ENCODE measurements around the gene MEPE. TPM values are rescaled to one million over a fixed set of nuclear protein-coding genes. Genes with fewer than 3 reads are reported as not detected.

MEPE gene
- total RNA-seq, 2 donors from 2014 or later = not detected

DNA sequence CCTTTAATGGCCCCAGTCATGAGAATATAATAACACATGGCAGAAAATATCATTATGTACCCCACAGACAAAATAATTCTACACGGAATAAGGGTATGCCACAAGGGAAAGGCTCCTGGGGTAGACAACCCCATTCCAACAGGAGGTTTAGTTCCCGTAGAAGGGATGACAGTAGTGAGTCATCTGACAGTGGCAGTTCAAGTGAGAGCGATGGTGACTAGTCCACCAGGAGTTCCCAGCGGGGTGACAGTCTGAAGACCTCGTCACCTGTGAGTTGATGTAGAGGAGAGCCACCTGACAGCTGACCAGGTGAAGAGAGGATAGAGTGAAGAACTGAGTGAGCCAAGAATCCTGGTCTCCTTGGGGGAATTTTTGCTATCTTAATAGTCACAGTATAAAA is 13.5 kb downstream of the MEPE start:
- TF ChIP-seq, protein P1, sequence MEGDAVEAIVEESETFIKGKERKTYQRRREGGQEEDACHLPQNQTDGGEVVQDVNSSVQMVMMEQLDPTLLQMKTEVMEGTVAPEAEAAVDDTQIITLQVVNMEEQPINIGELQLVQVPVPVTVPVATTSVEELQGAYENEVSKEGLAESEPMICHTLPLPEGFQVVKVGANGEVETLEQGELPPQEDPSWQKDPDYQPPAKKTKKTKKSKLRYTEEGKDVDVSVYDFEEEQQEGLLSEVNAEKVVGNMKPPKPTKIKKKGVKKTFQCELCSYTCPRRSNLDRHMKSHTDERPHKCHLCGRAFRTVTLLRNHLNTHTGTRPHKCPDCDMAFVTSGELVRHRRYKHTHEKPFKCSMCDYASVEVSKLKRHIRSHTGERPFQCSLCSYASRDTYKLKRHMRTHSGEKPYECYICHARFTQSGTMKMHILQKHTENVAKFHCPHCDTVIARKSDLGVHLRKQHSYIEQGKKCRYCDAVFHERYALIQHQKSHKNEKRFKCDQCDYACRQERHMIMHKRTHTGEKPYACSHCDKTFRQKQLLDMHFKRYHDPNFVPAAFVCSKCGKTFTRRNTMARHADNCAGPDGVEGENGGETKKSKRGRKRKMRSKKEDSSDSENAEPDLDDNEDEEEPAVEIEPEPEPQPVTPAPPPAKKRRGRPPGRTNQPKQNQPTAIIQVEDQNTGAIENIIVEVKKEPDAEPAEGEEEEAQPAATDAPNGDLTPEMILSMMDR (IDR thresholded peaks at IDR 0.05) = no peak
- H3K36me3 ChIP-seq = no peaks in the 10 kb centered on the region
- H3K9me3 ChIP-seq = no peaks in the 10 kb centered on the region
- no peak overlapping the region for H3K27ac ChIP-seq
- no peak overlapping the region for H3K4me3 ChIP-seq
- no peaks in the 10 kb centered on the region for H3K27me3 ChIP-seq (replicated peaks; ENCODE audit: insufficient read depth)
- H3K4me1 ChIP-seq (ENCODE audit: control insufficient read depth in 1 of 2, low read depth in 2 of 2) = peaks cover 3 to 11% of the 10 kb centered on the region in 2 donors
- ATAC-seq (ENCODE audit: insufficient number of reproducible peaks, low FRiP score, low read depth) = no peak
- DNase-seq (ENCODE audit: low spot score) = no peak

DNA sequence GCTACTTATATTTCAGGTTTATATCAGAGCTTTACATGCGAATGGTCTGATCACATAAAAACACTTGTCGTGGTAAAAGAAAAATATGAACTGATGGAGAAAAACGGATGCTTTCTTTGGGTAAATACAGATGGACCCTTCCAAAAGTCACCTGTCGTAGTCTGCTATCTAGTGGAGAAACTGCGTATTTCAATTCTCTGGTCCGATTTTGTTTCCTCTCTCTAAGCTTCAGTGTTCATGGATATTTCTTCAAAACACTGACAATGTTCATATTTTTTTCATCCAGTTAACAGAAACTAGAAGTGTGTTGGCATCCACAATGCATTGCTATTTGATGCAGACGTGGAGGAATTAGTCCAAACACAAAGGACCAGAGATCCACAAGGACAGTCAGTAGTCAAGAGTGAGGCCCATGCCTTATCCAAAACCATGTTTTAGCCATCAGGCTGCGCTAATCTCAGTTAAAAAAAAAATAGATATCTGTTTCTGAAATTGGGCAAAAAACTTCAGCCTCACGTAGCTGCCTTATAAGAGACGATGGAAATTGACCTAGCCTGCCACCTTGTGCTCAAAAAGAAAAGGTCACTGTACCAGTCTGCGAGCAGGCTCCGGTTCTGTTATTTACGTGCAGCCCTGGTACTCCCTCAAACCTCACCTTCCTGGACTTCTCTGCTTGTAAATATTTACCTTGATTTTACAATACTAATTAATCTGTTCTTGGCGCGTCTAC is 16.0 kb downstream of the MEPE start:
- peak; percentile 49 for ATAC-seq (ENCODE audit: insufficient number of reproducible peaks, low FRiP score, low read depth)
- H3K4me1 ChIP-seq (ENCODE audit: control insufficient read depth in 1 of 2, low read depth in 2 of 2) = peaks cover 0 to 8% of the 10 kb centered on the region in 2 donors
- peak overlapping the region; percentile 65 for H3K4me3 ChIP-seq
- DNase-seq (ENCODE audit: low spot score) = no peak
- TF ChIP-seq, protein P1 (IDR thresholded peaks at IDR 0.05) = peak; percentile 63
- no peaks in the 10 kb centered on the region for H3K27me3 ChIP-seq (replicated peaks; ENCODE audit: insufficient read depth)
- H3K9me3 ChIP-seq = no peaks in the 10 kb centered on the region
- peak overlapping the region in 1 of 2 donors; percentile 4 for H3K27ac ChIP-seq
- no peaks in the 10 kb centered on the region for H3K36me3 ChIP-seq

DNA sequence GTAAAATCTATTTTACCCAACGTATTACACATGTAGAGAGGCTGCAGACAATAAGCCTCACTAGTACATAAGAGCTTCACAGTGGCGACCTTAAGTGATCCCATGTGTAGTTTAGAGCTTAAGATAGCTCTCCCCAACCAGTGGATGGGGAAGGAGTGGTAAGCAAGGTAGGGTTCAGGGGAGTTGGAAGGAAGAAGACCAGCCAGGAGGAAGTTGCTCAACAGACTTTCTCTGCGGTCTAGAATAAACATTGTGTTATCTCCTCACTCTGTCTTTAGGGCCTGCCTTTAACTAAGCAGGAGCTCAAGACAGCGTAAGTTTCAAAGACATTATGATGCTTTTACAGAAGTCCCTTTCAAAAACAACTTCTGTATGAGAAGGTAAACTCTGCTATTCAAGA is 16.8 kb downstream of the MEPE start:
- TF ChIP-seq, protein P1 (IDR thresholded peaks at IDR 0.05) = no peak
- Histone ChIP-seq H3K4me1 (ENCODE audit: control insufficient read depth in 1 of 2, low read depth in 2 of 2) (no peaks in the 10 kb centered on the region), H3K4me3 (no peak overlapping the region), H3K27ac (no peak overlapping the region), H3K36me3 (no peaks in the 10 kb centered on the region), H3K27me3 (replicated peaks; ENCODE audit: insufficient read depth) (no peaks in the 10 kb centered on the region), H3K9me3 (no peaks in the 10 kb centered on the region)
- ATAC-seq (ENCODE audit: insufficient number of reproducible peaks, low FRiP score, low read depth) = no peak
- no peak for DNase-seq (ENCODE audit: low spot score)

DNA sequence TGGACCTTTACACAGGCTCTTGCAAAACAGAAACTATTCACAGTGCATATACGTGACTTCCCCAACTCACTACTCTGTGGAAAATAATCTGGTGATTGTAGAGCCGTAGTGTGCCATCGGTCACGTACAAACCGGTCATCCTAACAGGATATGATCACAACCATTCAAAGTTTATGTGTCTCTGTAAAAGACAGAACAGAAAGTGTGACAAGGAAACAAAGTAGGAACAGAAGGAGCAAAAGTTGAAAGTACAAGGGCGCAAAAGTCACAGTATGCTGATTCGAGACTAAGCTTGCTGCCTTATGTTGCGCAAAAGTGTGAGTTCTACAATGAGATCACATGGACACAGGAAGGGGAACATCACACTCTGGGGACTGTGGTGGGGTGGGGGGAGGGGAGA is 18.6 kb downstream of the MEPE start:
- no peak for ATAC-seq (ENCODE audit: insufficient number of reproducible peaks, low FRiP score, low read depth)

DNA sequence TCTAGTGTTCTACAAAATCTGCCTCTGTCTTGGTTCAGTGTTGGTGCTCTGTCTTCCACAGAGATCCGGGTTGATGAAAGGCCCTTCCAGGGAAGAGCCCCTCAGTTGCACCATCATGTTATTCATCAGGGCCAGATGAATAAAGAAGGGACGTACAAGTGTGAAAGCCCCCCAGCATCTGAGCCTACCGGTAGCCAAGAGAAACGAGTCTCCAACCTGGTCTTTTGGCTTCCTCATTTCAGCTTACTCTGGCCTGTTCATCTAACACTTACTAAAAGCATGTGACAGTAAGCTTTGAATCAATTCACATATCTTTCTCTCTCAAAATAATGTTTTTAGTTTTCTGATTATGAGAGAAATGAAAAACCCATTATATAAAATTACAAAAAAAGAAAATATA is 19.2 kb downstream of the MEPE start:
- TF ChIP-seq, protein P1 (IDR thresholded peaks at IDR 0.05) = no peak
- DNase-seq (ENCODE audit: low spot score) = no peak
- no peaks in the 10 kb centered on the region for H3K9me3 ChIP-seq
- H3K4me1 ChIP-seq (ENCODE audit: control insufficient read depth in 1 of 2, low read depth in 2 of 2) = no peaks in the 10 kb centered on the region
- no peaks in the 10 kb centered on the region for H3K27me3 ChIP-seq (replicated peaks; ENCODE audit: insufficient read depth)
- no peaks in the 10 kb centered on the region for H3K36me3 ChIP-seq
- no peak for ATAC-seq (ENCODE audit: insufficient number of reproducible peaks, low FRiP score, low read depth)
- H3K4me3 ChIP-seq = no peak overlapping the region
- H3K27ac ChIP-seq = no peak overlapping the region

More for the DNA sequence above, 18.6 kb downstream of the MEPE start:
- Histone ChIP-seq H3K27ac (peak overlapping the region in 1 of 2 donors; percentile 12), H3K4me3 (no peak overlapping the region), H3K9me3 (no peaks in the 10 kb centered on the region), H3K27me3 (replicated peaks; ENCODE audit: insufficient read depth) (no peaks in the 10 kb centered on the region), H3K36me3 (no peaks in the 10 kb centered on the region), H3K4me1 (ENCODE audit: control insufficient read depth in 1 of 2, low read depth in 2 of 2) (no peaks in the 10 kb centered on the region)
- no peak for DNase-seq (ENCODE audit: low spot score)
- TF ChIP-seq, protein P1 (IDR thresholded peaks at IDR 0.05) = no peak
